Adipocyte (in vitro differentiated cells): ENCODE results near the gene SLC25A15.
"Not testable (repeated sequence)": the region's sequence is repeated elsewhere in the genome, so short reads cannot be mapped to it uniquely, and the experiment has no call there.

Source experiments
- DNase-seq: peaks from one replicate; pipeline ENCODE4 v3.0.0-alpha.2; 2015; ENCODE audit warnings: low read depth
- H3K27me3 ChIP-seq: replicated peaks from 2 replicates; pipeline ENCODE4 v1.7.0; 2013; ENCODE audit warnings: mild to moderate bottlenecking, low read length, moderate library complexity; ENCODE audit not compliant: control insufficient read depth, insufficient read depth
- H3K36me3 ChIP-seq: 2 replicates; pipeline ENCODE4 v1.7.0; 2013; ENCODE audit warnings: low read length, mild to moderate bottlenecking, moderate library complexity; ENCODE audit not compliant: control insufficient read depth, insufficient read depth, severe bottlenecking
- H3K4me1 ChIP-seq: 2 replicates; pipeline ENCODE4 v1.7.0; 2013; ENCODE audit warnings: mild to moderate bottlenecking, low read length, moderate library complexity; ENCODE audit not compliant: control insufficient read depth, insufficient read depth
- H3K4me3 ChIP-seq: 2 replicates; pipeline ENCODE4 v1.7.0; 2013; ENCODE audit warnings: mild to moderate bottlenecking, low read length, moderate library complexity
- H3K9ac ChIP-seq: 2 replicates; pipeline ENCODE4 v1.7.0; 2013; ENCODE audit warnings: mild to moderate bottlenecking, low read length, moderate library complexity
- H3K9me3 ChIP-seq: 2 replicates; pipeline ENCODE4 v1.7.0; 2013; ENCODE audit warnings: mild to moderate bottlenecking, low read length, moderate library complexity; ENCODE audit not compliant: control insufficient read depth

SLC25A15 gene

GRCh38 chr13:40819797-40820315, 30.4 kb downstream of the SLC25A15 start:
- Histone ChIP-seq H3K4me3 (no peak overlapping the region), H3K36me3 (no peaks in the 10 kb centered on the region), H3K9me3 (peaks cover 14% of the 10 kb centered on the region), H3K27me3 (no peaks in the 10 kb centered on the region), H3K4me1 (no peaks in the 10 kb centered on the region), H3K9ac (no peak overlapping the region)
- DNase-seq: no peak

- H3K4me1 ChIP-seq, H3K36me3 ChIP-seq, DNase-seq, H3K9ac ChIP-seq, H3K27me3 ChIP-seq, H3K9me3 ChIP-seq, H3K4me3 ChIP-seq: not testable (repeated sequence)
These were observed 50.3 kb downstream of the SLC25A15 start for GRCh38 chr13:40839725-40840124.

- DNase-seq, H3K4me1 ChIP-seq, H3K4me3 ChIP-seq, H3K27me3 ChIP-seq, H3K36me3 ChIP-seq, H3K9me3 ChIP-seq, H3K9ac ChIP-seq: not testable (repeated sequence)
These were observed 51.5 kb downstream of the SLC25A15 start for GRCh38 chr13:40840955-40841354.
